BLaER1 (cell line): ENCODE results near the gene RAB7B.
A peak's percentile ranks its signal among the peaks of the same experiment; 100 is the strongest.

ENCODE experiments used
- H3K27ac ChIP-seq: shearing (Covaris generic); formaldehyde crosslinking; 2 replicates; pipeline ENCODE4 v1.8.1; 2022
- H3K27me3 ChIP-seq: shearing (Covaris generic); formaldehyde crosslinking; 2 replicates; pipeline ENCODE4 v1.8.1; 2022
- H3K36me3 ChIP-seq: shearing (Covaris generic); formaldehyde crosslinking; 2 replicates; pipeline ENCODE4 v1.8.1; 2022
- H3K4me1 ChIP-seq: shearing (Covaris generic); formaldehyde crosslinking; 2 replicates; pipeline ENCODE4 v1.8.1; 2022
- H3K4me2 ChIP-seq: shearing (Covaris generic); formaldehyde crosslinking; 2 replicates; pipeline ENCODE4 v1.8.1; 2022
- H3K4me3 ChIP-seq: shearing (Covaris generic); formaldehyde crosslinking; 2 replicates; pipeline ENCODE4 v1.8.1; 2022
- H3K9ac ChIP-seq: shearing (Covaris generic); formaldehyde crosslinking; 2 replicates; pipeline ENCODE4 v1.8.1; 2022
- H3K9me3 ChIP-seq: shearing (Covaris generic); formaldehyde crosslinking; 2 replicates; pipeline ENCODE4 v1.8.1; 2022
- H4K20me1 ChIP-seq: shearing (Covaris generic); formaldehyde crosslinking; 2 replicates; pipeline ENCODE4 v1.8.1; 2022
- Cebpa-rat ChIP-seq: shearing (Covaris generic); IDR thresholded peaks from 2 replicates; pipeline ENCODE4 v1.8.1; 2022

The RAB7B gene

DNA sequence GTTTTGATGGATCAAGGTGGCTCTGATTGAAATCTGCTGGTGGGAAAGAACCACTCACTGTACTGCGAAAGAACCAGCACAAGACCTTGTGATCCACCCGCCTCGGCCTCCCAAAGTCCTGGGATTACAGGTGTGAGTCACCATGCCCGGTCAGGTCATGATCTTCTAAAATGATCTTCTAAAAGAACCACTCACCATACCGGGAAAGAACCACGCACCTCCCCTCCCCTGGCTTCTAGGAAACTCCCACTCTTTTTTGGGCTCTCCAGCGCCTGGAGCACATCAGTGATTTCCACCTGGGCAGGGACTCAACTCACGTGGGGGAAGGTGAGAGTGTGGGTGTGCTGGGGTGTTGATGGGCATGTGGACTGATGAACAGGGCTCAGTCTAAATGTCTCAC is 7.9 kb upstream of the RAB7B start:
- Histone ChIP-seq H3K36me3 (no peaks in the 10 kb centered on the region), H3K27me3 (no peaks in the 10 kb centered on the region), H3K27ac (peak overlapping the region; percentile 60; the same call in 1 of the 2 replicates), H3K4me1 (peaks cover 28% of the 10 kb centered on the region), H3K9me3 (no peaks in the 10 kb centered on the region), H4K20me1 (no peaks in the 10 kb centered on the region), H3K4me2 (peak overlapping the region; percentile 78), H3K4me3 (no peak overlapping the region), H3K9ac (no peak overlapping the region)
- no peak for TF ChIP-seq Cebpa-rat

DNA sequence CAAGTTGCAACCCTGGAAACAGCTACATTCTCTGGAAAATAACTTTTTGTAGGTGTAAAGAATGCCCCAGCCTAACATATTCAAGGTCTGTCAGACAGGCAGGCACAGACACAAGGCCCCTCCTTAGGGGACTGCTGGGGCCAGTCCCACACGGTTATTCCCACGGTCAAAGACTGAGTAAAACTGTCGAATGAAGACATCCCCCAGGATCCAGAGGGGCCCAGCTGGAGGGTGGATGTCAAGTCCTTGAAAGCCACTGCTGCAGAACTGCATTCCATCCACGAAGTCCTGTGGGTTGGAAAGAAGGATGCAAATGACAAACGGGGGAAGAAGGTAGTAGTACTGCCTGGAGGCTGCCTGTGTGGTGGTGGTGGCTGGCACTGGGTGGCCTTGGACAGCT is 6.9 kb upstream of the RAB7B start:
- Histone ChIP-seq H3K4me3 (no peak overlapping the region), H3K9ac (no peak overlapping the region), H3K4me1 (peaks cover 28% of the 10 kb centered on the region), H3K27ac (no peak overlapping the region), H3K36me3 (no peaks in the 10 kb centered on the region), H4K20me1 (no peaks in the 10 kb centered on the region), H3K27me3 (no peaks in the 10 kb centered on the region), H3K9me3 (no peaks in the 10 kb centered on the region), H3K4me2 (no peak overlapping the region)
- no peak for TF ChIP-seq Cebpa-rat

DNA sequence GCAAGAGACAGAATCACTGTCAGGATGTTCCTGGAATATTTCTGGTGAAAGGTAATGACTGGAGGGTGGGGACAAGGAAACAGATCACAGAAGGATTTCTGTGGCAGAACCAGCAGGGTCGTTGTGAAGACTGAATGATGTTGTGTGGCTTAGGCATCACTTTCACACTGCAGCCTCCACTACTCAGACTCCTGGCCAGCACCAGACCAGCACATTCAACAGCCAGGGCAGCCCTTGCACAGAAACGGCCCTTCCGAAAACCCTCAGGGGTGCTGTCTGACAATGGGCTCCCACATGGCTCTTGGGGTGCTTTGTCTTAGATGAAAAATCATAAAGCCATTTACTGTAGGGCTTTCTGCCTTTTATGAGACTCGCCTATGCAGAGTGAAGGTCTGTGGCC is 3.8 kb upstream of the RAB7B start:
- Histone ChIP-seq H3K27me3 (no peaks in the 10 kb centered on the region), H3K27ac (no peak overlapping the region), H3K9me3 (no peaks in the 10 kb centered on the region), H4K20me1 (no peaks in the 10 kb centered on the region), H3K36me3 (no peaks in the 10 kb centered on the region), H3K4me1 (peaks cover 11% of the 10 kb centered on the region), H3K4me2 (no peak overlapping the region), H3K9ac (no peak overlapping the region), H3K4me3 (no peak overlapping the region)
- TF ChIP-seq Cebpa-rat: no peak

DNA sequence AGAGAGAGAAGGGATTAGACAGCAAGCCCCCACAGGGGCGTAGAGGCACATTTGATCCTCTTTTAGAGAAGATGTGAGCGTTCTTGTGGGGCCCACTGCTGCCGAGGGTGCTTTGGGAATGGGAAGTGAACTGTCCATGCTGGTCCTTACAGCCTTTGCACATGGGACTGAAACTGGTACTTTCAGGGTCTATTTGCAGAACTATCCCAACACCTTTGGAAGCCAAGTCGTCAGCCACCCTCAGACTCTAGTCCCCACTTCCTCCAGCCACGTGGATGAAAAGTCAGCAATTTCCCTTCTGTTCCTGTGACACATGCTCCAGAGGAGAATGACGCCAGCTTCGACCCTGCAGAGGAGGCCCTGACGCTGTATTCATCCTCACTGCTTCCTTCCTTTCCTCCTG is 2.6 kb upstream of the RAB7B start:
- H3K36me3 ChIP-seq: no peaks in the 10 kb centered on the region
- H3K4me1 ChIP-seq: no peaks in the 10 kb centered on the region
- no peaks in the 10 kb centered on the region for H3K9me3 ChIP-seq
- H3K9ac ChIP-seq: no peak overlapping the region
- TF ChIP-seq Cebpa-rat: no peak
- H3K27me3 ChIP-seq: no peaks in the 10 kb centered on the region
- H3K4me2 ChIP-seq: no peak overlapping the region
- H3K27ac ChIP-seq: no peak overlapping the region
- H4K20me1 ChIP-seq: no peaks in the 10 kb centered on the region
- no peak overlapping the region for H3K4me3 ChIP-seq

DNA sequence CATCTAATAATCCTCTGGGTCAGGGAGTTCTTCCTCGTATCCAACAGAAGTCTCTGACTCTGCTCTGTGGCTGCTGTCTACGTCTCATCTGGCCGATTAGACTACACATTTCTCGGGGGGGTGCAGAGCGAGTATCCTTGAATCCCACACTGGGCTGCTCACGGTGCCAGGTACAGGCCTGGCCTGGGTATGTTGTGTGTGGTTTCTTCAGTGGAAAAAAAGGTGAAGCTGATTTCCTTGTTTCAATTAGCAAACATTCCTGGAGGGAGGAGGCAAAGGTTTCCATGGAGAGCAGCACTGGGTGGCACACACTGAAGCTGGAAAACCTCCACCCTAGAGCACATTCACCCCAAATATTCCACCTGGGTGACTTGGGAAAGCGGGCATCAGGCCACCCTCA is 2.0 kb upstream of the RAB7B start:
- Histone ChIP-seq H3K4me2 (no peak overlapping the region), H3K27me3 (no peaks in the 10 kb centered on the region), H3K36me3 (no peaks in the 10 kb centered on the region), H3K9me3 (no peaks in the 10 kb centered on the region), H3K27ac (no peak overlapping the region), H3K9ac (no peak overlapping the region), H3K4me1 (no peaks in the 10 kb centered on the region), H3K4me3 (no peak overlapping the region), H4K20me1 (no peaks in the 10 kb centered on the region)
- TF ChIP-seq Cebpa-rat: no peak

DNA sequence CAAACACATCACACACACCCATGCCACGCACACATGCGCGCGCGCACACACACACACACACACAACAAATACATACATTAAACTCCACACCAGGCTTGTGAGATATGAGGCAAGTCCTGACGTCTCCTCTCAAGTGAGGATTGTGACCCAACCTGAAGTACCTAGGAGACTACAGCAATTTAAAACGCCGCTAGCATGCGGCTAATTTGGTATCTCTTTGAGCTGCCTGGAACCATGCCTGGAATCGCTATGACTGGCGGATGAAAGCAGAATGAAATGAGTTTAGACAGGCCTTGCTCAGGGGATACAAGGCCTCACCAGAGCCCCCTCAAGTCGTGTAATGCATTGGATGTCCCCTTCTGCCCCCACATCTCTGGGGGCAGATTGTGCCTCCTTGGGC is 1.6 kb upstream of the RAB7B start:
- H3K4me1 ChIP-seq: no peaks in the 10 kb centered on the region
- H4K20me1 ChIP-seq: no peaks in the 10 kb centered on the region
- H3K4me3 ChIP-seq: no peak overlapping the region
- H3K36me3 ChIP-seq: no peaks in the 10 kb centered on the region
- H3K27ac ChIP-seq: no peak overlapping the region
- no peak for TF ChIP-seq Cebpa-rat
- H3K9ac ChIP-seq: no peak overlapping the region
- H3K4me2 ChIP-seq: no peak overlapping the region
- no peaks in the 10 kb centered on the region for H3K27me3 ChIP-seq
- H3K9me3 ChIP-seq: no peaks in the 10 kb centered on the region

DNA sequence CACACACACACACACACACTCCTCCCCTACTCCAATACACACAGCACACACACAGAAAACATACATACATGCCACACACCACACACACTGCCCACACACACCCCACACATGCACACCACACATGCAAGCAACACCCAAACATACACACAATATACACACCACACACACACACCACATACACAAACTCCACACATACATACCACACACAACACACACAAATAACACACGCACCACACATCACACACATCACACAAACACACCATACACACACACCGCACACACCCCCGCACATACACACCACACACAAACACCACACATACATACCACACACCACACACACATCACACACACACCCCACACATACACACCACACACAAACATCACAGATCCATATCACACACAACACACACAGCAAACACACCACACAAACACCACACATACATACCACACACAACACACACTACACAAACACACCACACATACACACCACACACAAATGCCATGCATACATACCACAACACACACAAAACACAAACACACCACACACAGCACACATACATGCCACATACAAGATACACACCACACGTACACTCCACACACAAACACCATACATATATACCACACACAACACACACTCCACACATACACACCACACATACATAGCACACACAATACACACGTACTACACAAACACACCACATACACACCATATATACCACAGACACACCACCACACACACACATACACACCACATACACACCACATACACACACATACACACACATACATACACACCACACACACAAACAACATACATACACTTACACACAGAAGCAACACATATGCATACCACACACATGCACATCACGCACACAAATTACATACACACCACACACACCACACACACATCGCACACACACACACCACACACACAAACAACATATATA is 932 bp upstream of the RAB7B start:
- H3K27ac ChIP-seq: no peak overlapping the region
- no peak overlapping the region for H3K9ac ChIP-seq

DNA sequence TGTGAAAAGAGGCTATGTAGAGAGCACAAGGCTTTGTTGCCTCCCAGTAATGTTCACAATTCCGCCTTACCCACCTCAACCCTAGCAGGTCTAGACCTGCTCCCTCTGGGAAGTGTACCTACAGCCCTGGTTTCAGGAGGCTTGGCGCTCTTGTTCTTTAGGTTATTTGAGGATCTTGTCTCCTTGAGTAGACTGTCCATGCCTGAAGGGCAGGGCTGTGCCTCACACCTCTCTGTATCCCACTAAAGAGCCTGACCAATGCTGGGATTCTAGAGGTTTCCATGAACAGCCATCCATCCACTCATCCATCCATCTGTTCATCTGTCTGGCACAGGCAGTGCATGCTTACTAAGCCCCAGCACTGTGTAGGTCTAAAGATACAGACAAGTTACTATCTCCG is 1.0 kb downstream of the RAB7B start:
- no peaks in the 10 kb centered on the region for H3K4me1 ChIP-seq
- H3K4me3 ChIP-seq: no peak overlapping the region
- H3K27ac ChIP-seq: no peak overlapping the region
- H3K27me3 ChIP-seq: no peaks in the 10 kb centered on the region
- H3K9ac ChIP-seq: no peak overlapping the region
- TF ChIP-seq Cebpa-rat: no peak
- no peaks in the 10 kb centered on the region for H4K20me1 ChIP-seq
- H3K9me3 ChIP-seq: peaks cover 9% of the 10 kb centered on the region; the same call in 1 of the 2 replicates
- no peaks in the 10 kb centered on the region for H3K36me3 ChIP-seq
- H3K4me2 ChIP-seq: no peak overlapping the region

More for the DNA sequence above, 932 bp upstream of the RAB7B start:
- Histone ChIP-seq H3K4me3 (no peak overlapping the region), H3K36me3 (no peaks in the 10 kb centered on the region), H3K4me2 (no peak overlapping the region), H4K20me1 (no peaks in the 10 kb centered on the region), H3K9me3 (no peaks in the 10 kb centered on the region), H3K4me1 (no peaks in the 10 kb centered on the region), H3K27me3 (no peaks in the 10 kb centered on the region)
- no peak for TF ChIP-seq Cebpa-rat

DNA sequence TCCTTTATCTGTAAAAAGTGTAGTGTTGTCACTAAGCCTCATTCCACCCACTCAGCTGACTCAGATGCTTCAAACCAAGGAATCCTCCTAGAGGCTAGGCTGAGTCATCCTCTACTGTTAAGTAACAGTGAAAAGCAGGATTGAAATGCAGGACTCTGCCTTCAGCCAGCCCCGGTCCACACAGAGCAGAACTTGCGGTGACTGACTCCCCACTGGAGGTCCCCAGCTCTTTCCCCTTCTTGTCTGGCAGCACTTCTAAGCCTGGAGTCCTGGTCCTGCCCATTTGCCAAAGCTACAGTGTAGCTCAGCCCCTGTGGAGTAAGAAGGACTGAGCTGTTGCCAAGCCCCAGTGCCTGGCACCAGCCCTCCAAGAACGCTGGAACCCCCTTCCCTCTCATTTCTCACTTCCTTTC is 1.7 kb downstream of the RAB7B start:
- H4K20me1 ChIP-seq: no peaks in the 10 kb centered on the region
- no peak overlapping the region for H3K4me3 ChIP-seq
- no peaks in the 10 kb centered on the region for H3K27me3 ChIP-seq
- H3K9ac ChIP-seq: no peak overlapping the region
- peaks cover 16% of the 10 kb centered on the region for H3K9me3 ChIP-seq
- peaks cover 6% of the 10 kb centered on the region for H3K4me1 ChIP-seq
- H3K4me2 ChIP-seq: no peak overlapping the region
- no peak for TF ChIP-seq Cebpa-rat
- no peak overlapping the region for H3K27ac ChIP-seq
- no peaks in the 10 kb centered on the region for H3K36me3 ChIP-seq

DNA sequence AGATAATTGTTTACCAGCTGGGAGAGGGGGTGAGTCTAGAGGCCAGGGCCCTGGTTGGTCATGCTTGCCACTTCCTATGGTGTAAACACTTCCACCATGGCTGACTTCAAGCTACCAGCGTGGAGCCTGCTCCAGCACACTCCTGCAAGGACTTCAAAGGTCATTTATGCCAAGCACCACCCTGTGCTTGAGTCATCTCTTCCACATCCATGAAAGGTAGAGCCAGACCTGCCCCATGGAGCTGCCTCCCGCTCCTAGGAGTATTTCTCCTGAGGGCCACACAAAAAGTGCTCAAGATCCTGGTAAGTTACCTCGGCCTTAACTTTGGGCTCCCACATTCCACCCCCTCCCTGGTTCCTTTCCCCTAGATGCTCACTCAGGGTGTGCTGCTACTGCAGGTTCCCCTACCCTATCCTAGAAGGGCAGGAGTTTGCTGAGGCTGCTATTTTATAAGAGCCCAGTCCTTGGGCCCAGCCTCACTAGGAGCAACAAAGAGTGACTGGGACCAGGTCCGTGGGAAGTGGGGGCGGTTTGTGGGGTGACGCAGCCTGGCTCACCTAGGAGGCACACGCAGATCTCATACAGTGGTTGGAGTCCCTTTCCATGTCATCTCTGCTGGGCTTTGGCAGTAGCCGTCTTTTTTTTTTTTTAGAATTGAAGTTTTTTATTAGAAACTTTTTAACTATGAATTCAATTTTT is 2.4 kb downstream of the RAB7B start:
- Histone ChIP-seq H3K4me3 (no peak overlapping the region), H3K4me2 (no peak overlapping the region), H3K4me1 (peaks cover 7% of the 10 kb centered on the region), H3K27ac (no peak overlapping the region), H3K9ac (no peak overlapping the region), H3K36me3 (no peaks in the 10 kb centered on the region), H3K27me3 (no peaks in the 10 kb centered on the region), H3K9me3 (peaks cover 20% of the 10 kb centered on the region), H4K20me1 (no peaks in the 10 kb centered on the region)
- TF ChIP-seq Cebpa-rat: no peak
